HepG2 (cell line): ENCODE results near the gene NAGS. TPM values are rescaled to one million over a fixed set of nuclear protein-coding genes. Genes with fewer than 3 reads are reported as not detected.
A peak's percentile ranks its signal among the peaks of the same experiment; 100 is the strongest.

Experiments
- GTF2F1 ChIP-seq: fragments of 150-350 bp; IDR thresholded peaks from 2 replicates; pipeline ENCODE4 v1.6.1; 2014; ENCODE audit warnings: low read length
- HES4 ChIP-seq: sonication (generic); formaldehyde crosslinking; IDR thresholded peaks from 2 replicates; pipeline ENCODE4 v1.9.0; 2021; ENCODE audit warnings: mild to moderate bottlenecking, missing genetic modification reagents, borderline replicate concordance
- IRX3 ChIP-seq: sonication (generic); formaldehyde crosslinking; IDR thresholded peaks from 2 replicates; pipeline ENCODE4 v1.8.1; 2023; ENCODE audit warnings: mild to moderate bottlenecking, low read depth, missing genetic modification reagents, borderline replicate concordance
- MTA3 ChIP-seq: sonication (generic); formaldehyde crosslinking; IDR thresholded peaks from 2 replicates; pipeline ENCODE4 v1.4.0; 2020; ENCODE audit warnings: missing genetic modification reagents
- TAF15 ChIP-seq: fragments of 200-400 bp; formaldehyde crosslinking; IDR thresholded peaks from one replicate; pipeline ENCODE4 v1.6.1; 2018; ENCODE audit warnings: mild to moderate bottlenecking, low read depth, low read length; ENCODE audit not compliant: poor library complexity, severe bottlenecking
- ZNF207 ChIP-seq: fragments of 450-650 bp; IDR thresholded peaks from 2 replicates; pipeline ENCODE4 v1.6.1; 2016; ENCODE audit warnings: antibody characterized with exemption, borderline replicate concordance
- ZNF296 ChIP-seq: sonication (generic); formaldehyde crosslinking; conservative IDR thresholded peaks from 2 replicates; pipeline ENCODE4 v1.5.0; 2020; ENCODE audit warnings: mild to moderate bottlenecking, missing genetic modification reagents
- ZNF563 ChIP-seq: sonication (generic); formaldehyde crosslinking; IDR thresholded peaks from 2 replicates; pipeline ENCODE4 v1.8.0; 2022; ENCODE audit warnings: mild to moderate bottlenecking, moderate library complexity, missing genetic modification reagents
- ZNF569 ChIP-seq: sonication (generic); formaldehyde crosslinking; IDR thresholded peaks from 2 replicates; pipeline ENCODE4 v1.5.0; 2020; ENCODE audit warnings: mild to moderate bottlenecking, missing genetic modification reagents, moderate library complexity, borderline replicate concordance
- polyA plus RNA-seq, 8 experiments: library from polyadenylated mRNA; depleted of rRNA in 3 of 8; stranded (reverse) in 7 of 8; unstranded in 1 of 8; fragments of >200 nt; fragmentation: Illumina TruSeq in 4 of 8; extraction: Trizol in 4 of 8; gene quantifications; 2 replicates each; pipeline versions ENCODE4 v1.2.1 to v1.2.3, GENCODE V29; 2011 to 2016; ENCODE audit warnings: low read depth in 4 of 8, missing spikeins in 1 of 8, mixed read lengths in 1 of 8; ENCODE audit not compliant: insufficient read depth in 1 of 8
- total RNA-seq, 5 experiments: library from RNA; depleted of rRNA; stranded (reverse); fragments of >200 nt; fragmentation: Illumina TruSeq; extraction: Trizol; gene quantifications; 2 replicates each; pipeline ENCODE4 v1.2.3, GENCODE V29; 2016; ENCODE audit warnings: low read depth in 1 of 5
- TF ChIP-seq, protein P1 (sequence below): sonication (generic); formaldehyde crosslinking; IDR thresholded peaks from 2 replicates; pipeline ENCODE4 v1.4.0; 2020; ENCODE audit warnings: missing genetic modification reagents
- TF ChIP-seq, protein P2 (sequence below): IDR thresholded peaks from 2 replicates; pipeline ENCODE4 v1.6.1; 2016; ENCODE audit warnings: missing genetic modification reagents, missing compliant biosample characterization
- TF ChIP-seq, protein P3 (sequence below): sonication (generic); formaldehyde crosslinking; IDR thresholded peaks from 2 replicates; pipeline ENCODE4 v1.5.1; 2020; ENCODE audit warnings: mild to moderate bottlenecking, missing genetic modification reagents, moderate library complexity
- TF ChIP-seq, protein P4 (sequence below): sonication (generic); formaldehyde crosslinking; IDR thresholded peaks from 2 replicates; pipeline ENCODE4 v1.5.0; 2020; ENCODE audit warnings: mild to moderate bottlenecking, missing genetic modification reagents

The NAGS gene
- total and polyA plus RNA-seq, 2 of the 13 experiments (the other 11 are each of a cell fraction or from before 2014, with no cell fraction given) = 4.3 to 5.1 TPM

DNA sequence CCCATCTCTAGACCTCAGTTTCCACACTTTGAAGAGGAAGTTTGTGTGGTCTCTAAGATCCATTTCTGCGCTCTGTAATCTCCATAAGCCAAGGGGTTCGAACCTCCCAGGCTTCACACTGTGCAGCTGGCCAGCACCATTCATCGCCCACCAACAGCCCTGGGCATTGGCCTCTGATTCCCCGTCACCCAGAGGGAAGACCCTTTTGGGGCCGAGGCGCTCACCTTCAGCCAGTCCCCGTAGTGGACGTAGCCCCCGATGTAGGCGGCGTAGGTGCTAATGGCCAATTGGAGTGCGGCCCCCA, 9.7 kb downstream of the NAGS start (continued):
- TF ChIP-seq, protein P1, sequence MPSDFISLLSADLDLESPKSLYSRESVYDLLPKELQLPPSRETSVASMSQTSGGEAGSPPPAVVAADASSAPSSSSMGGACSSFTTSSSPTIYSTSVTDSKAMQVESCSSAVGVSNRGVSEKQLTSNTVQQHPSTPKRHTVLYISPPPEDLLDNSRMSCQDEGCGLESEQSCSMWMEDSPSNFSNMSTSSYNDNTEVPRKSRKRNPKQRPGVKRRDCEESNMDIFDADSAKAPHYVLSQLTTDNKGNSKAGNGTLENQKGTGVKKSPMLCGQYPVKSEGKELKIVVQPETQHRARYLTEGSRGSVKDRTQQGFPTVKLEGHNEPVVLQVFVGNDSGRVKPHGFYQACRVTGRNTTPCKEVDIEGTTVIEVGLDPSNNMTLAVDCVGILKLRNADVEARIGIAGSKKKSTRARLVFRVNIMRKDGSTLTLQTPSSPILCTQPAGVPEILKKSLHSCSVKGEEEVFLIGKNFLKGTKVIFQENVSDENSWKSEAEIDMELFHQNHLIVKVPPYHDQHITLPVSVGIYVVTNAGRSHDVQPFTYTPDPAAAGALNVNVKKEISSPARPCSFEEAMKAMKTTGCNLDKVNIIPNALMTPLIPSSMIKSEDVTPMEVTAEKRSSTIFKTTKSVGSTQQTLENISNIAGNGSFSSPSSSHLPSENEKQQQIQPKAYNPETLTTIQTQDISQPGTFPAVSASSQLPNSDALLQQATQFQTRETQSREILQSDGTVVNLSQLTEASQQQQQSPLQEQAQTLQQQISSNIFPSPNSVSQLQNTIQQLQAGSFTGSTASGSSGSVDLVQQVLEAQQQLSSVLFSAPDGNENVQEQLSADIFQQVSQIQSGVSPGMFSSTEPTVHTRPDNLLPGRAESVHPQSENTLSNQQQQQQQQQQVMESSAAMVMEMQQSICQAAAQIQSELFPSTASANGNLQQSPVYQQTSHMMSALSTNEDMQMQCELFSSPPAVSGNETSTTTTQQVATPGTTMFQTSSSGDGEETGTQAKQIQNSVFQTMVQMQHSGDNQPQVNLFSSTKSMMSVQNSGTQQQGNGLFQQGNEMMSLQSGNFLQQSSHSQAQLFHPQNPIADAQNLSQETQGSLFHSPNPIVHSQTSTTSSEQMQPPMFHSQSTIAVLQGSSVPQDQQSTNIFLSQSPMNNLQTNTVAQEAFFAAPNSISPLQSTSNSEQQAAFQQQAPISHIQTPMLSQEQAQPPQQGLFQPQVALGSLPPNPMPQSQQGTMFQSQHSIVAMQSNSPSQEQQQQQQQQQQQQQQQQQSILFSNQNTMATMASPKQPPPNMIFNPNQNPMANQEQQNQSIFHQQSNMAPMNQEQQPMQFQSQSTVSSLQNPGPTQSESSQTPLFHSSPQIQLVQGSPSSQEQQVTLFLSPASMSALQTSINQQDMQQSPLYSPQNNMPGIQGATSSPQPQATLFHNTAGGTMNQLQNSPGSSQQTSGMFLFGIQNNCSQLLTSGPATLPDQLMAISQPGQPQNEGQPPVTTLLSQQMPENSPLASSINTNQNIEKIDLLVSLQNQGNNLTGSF (CRISPR knock-in tag) = no peak
- TF ChIP-seq, protein P2, sequence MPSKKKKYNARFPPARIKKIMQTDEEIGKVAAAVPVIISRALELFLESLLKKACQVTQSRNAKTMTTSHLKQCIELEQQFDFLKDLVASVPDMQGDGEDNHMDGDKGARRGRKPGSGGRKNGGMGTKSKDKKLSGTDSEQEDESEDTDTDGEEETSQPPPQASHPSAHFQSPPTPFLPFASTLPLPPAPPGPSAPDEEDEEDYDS = 0 out of 2 replicates have a peak, but pooled peaks have one; percentile 23
- no peak for TF ChIP-seq ZNF569
- no peak for TF ChIP-seq HES4 (CRISPR knock-in tag)
- TF ChIP-seq GTF2F1 = no peak
- TF ChIP-seq, protein P3, sequence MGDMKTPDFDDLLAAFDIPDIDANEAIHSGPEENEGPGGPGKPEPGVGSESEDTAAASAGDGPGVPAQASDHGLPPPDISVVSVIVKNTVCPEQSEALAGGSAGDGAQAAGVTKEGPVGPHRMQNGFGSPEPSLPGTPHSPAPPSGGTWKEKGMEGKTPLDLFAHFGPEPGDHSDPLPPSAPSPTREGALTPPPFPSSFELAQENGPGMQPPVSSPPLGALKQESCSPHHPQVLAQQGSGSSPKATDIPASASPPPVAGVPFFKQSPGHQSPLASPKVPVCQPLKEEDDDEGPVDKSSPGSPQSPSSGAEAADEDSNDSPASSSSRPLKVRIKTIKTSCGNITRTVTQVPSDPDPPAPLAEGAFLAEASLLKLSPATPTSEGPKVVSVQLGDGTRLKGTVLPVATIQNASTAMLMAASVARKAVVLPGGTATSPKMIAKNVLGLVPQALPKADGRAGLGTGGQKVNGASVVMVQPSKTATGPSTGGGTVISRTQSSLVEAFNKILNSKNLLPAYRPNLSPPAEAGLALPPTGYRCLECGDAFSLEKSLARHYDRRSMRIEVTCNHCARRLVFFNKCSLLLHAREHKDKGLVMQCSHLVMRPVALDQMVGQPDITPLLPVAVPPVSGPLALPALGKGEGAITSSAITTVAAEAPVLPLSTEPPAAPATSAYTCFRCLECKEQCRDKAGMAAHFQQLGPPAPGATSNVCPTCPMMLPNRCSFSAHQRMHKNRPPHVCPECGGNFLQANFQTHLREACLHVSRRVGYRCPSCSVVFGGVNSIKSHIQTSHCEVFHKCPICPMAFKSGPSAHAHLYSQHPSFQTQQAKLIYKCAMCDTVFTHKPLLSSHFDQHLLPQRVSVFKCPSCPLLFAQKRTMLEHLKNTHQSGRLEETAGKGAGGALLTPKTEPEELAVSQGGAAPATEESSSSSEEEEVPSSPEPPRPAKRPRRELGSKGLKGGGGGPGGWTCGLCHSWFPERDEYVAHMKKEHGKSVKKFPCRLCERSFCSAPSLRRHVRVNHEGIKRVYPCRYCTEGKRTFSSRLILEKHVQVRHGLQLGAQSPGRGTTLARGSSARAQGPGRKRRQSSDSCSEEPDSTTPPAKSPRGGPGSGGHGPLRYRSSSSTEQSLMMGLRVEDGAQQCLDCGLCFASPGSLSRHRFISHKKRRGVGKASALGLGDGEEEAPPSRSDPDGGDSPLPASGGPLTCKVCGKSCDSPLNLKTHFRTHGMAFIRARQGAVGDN = no peak
- no peak for TF ChIP-seq TAF15
- TF ChIP-seq ZNF563 = 0 out of 2 replicates have a peak, but pooled peaks have one; percentile 31
- no peak for TF ChIP-seq ZNF207
- no peak for TF ChIP-seq IRX3 (CRISPR knock-in tag)
- TF ChIP-seq, protein P4, sequence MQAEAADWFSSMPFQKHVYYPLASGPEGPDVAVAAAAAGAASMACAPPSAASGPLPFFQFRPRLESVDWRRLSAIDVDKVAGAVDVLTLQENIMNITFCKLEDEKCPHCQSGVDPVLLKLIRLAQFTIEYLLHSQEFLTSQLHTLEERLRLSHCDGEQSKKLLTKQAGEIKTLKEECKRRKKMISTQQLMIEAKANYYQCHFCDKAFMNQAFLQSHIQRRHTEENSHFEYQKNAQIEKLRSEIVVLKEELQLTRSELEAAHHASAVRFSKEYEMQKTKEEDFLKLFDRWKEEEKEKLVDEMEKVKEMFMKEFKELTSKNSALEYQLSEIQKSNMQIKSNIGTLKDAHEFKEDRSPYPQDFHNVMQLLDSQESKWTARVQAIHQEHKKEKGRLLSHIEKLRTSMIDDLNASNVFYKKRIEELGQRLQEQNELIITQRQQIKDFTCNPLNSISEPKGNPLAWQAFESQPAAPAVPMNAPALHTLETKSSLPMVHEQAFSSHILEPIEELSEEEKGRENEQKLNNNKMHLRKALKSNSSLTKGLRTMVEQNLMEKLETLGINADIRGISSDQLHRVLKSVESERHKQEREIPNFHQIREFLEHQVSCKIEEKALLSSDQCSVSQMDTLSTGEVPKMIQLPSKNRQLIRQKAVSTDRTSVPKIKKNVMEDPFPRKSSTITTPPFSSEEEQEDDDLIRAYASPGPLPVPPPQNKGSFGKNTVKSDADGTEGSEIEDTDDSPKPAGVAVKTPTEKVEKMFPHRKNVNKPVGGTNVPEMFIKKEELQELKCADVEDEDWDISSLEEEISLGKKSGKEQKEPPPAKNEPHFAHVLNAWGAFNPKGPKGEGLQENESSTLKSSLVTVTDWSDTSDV = 0 out of 2 replicates have a peak, but pooled peaks have one; percentile 64
- TF ChIP-seq MTA3 (CRISPR knock-in tag) = no peak
- TF ChIP-seq ZNF296 (CRISPR knock-in tag) = no peak
